ENCODE data around the gene ZNF549. TPM values are rescaled to one million over a fixed set of nuclear protein-coding genes. Genes with fewer than 3 reads are reported as not detected.

Gene ZNF549
- total and polyA plus RNA-seq, 2 donors (not counting 1 experiment from before 2014, with no cell fraction given) = 5.4 to 23.0 TPM

DNA sequence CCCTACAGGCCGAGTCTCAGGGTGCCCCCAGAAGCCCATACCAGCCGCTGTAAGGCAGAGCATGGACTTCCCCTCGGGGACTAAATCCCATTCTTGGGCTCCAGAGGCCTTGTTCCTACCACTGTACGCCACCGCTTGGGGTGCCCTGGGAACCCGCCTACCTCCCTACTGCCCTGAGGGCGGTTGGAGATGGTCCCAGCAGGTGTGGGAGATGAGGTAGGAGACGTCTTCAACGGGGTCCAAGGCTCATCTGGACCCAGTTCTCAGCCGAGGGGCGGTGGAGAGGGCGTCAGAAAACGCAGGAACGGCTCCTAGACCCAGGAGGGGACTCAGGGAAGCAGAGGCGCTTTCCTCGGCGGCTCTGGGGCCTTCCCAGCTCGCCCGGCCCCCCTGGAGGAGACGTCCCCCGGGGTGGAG is 56.0 kb downstream of the ZNF549 start:
- WGBS (ENCODE audit: insufficient coverage) = 56% methylated on average over 21 of the region's 21 CpGs
- H3K36me3 ChIP-seq (replicated peaks in 1 of 2; ENCODE audit: control extremely low read depth in 1 of 2, control insufficient read depth in 1 of 2, extremely low read depth in 1 of 2, insufficient read depth in 2 of 2, low read length in 1 of 2) = peaks cover 0 to 10% of the 10 kb centered on the region in 2 experiments
- H4K20me1 ChIP-seq (ENCODE audit: control insufficient read depth, insufficient read depth, low read length, poor library complexity, severe bottlenecking) = no peaks in the 10 kb centered on the region
- intact Hi-C loops (cut with micrococcal nuclease) = loop anchor here (1.0 to 10.0 kb wide), 2 partner anchors 98 to 572 kb away; partner anchors contain the start of genes ZNF329 and ZNF551
- H3K4me3 ChIP-seq (ENCODE audit: control extremely low read depth in 1 of 5, extremely low read depth in 1 of 5, insufficient read depth in 1 of 5, low read depth in 2 of 5, low read length in 4 of 5) = peak overlapping the region in 4 of 5 experiments; percentile 75 to 92 (median 82)
- H3K4me2 ChIP-seq (replicated peaks; ENCODE audit: low read depth, low read length, poor library complexity, severe bottlenecking) = peak overlapping the region; percentile 92
- H3K9me3 Mint-ChIP-seq (ENCODE audit: insufficient read depth) = peaks cover 10% of the 10 kb centered on the region
- peak overlapping the region; percentile 86 to 88 for H3K27ac ChIP-seq (ENCODE audit: low read length in 2 of 2)
- H3K27me3 Mint-ChIP-seq = no peaks in the 10 kb centered on the region
- H3K4me3 Mint-ChIP-seq = peak overlapping the region; percentile 99
- H3K79me2 ChIP-seq (ENCODE audit: control insufficient read depth, insufficient read depth, low read length) = peaks cover 38% of the 10 kb centered on the region
- DNase-seq (no peak), ATAC-seq (ENCODE audit: low read depth) (no peak)
- POLR2A ChIA-PET = no interaction called here
- H3K9me3 ChIP-seq (ENCODE audit: control extremely low read depth in 1 of 3, control insufficient read depth in 2 of 3, insufficient read depth in 1 of 3, low read length in 2 of 3) = peaks cover 0 to 58% (median 24%) of the 10 kb centered on the region in 3 donors
- H3K9ac ChIP-seq (ENCODE audit: low read length) = peak overlapping the region; percentile 83
- CTCF ChIA-PET = no interaction called here
- H3K4me1 ChIP-seq (ENCODE audit: control insufficient read depth in 2 of 2, insufficient read depth in 2 of 2, low read length in 2 of 2) = peaks cover 21 to 31% of the 10 kb centered on the region in 2 donors
- H2AFZ ChIP-seq (ENCODE audit: insufficient read depth, low read depth, low read length, poor library complexity, severe bottlenecking) = peak overlapping the region; percentile 98
- H3K4me1 Mint-ChIP-seq = peaks cover 25% of the 10 kb centered on the region
- no peaks in the 10 kb centered on the region for H3K27me3 ChIP-seq (replicated peaks in 1 of 4; ENCODE audit: control extremely low read depth in 1 of 4, control insufficient read depth in 3 of 4, insufficient read depth in 4 of 4, low read length in 3 of 4)
- peak overlapping the region; percentile 96 for H3K27ac Mint-ChIP-seq
- TF ChIP-seq EZH2 (IDR thresholded peaks at IDR 0.05; ENCODE audit: borderline replicate concordance, insufficient read depth, low read depth, low read length, poor library complexity, severe bottlenecking) = no peak
- no peak for TF ChIP-seq CTCF (IDR thresholded peaks at IDR 0.05)
